Nephron progenitor cell (in vitro differentiated cells): ENCODE data around the gene CABP4.

Experiments used
- DNase-seq: peaks from one replicate; pipeline ENCODE4 v3.0.0; 2021
- H3K27ac Mint-ChIP-seq: 2 replicates; pipeline ENCODE4 v1.8.0; 2021; ENCODE audit warnings: mild to moderate bottlenecking, moderate library complexity, mixed read lengths
- H3K27me3 Mint-ChIP-seq: 2 replicates; pipeline ENCODE4 v1.8.0; 2021; ENCODE audit warnings: mild to moderate bottlenecking, low read depth, mixed read lengths; ENCODE audit not compliant: poor library complexity
- H3K36me3 Mint-ChIP-seq: 2 replicates; pipeline ENCODE4 v1.8.0; 2021; ENCODE audit warnings: low read depth, mixed read lengths
- H3K4me1 Mint-ChIP-seq: 2 replicates; pipeline ENCODE4 v1.8.0; 2021; ENCODE audit warnings: mixed read lengths
- H3K4me3 Mint-ChIP-seq: 2 replicates; pipeline ENCODE4 v1.8.0; 2021; ENCODE audit warnings: mild to moderate bottlenecking, moderate library complexity, mixed read lengths
- H3K9me3 Mint-ChIP-seq: 2 replicates; pipeline ENCODE4 v1.8.0; 2021; ENCODE audit warnings: mild to moderate bottlenecking, moderate library complexity, mixed read lengths
- CTCF ChIP-seq: fragments of 200-600 bp; sonication (generic); IDR thresholded peaks from 2 replicates; pipeline ENCODE4 v1.5.0; 2021; ENCODE audit warnings: antibody characterized with exemption

CABP4 gene

GRCh38 chr11:67500484-67500821 is 45.3 kb downstream of the CABP4 start:
- H3K36me3 Mint-ChIP-seq, result peaks cover 16% of the 10 kb centered on the region
- H3K9me3 Mint-ChIP-seq, result no peaks in the 10 kb centered on the region
- H3K27me3 Mint-ChIP-seq, result peaks cover 3% of the 10 kb centered on the region
- no peak for DNase-seq
- H3K27ac Mint-ChIP-seq, result no peak overlapping the region
- TF ChIP-seq CTCF, result no peak
- H3K4me1 Mint-ChIP-seq, result peaks cover 28% of the 10 kb centered on the region
- no peak overlapping the region for H3K4me3 Mint-ChIP-seq

GRCh38 chr11:67500831-67501715 is 45.9 kb downstream of the CABP4 start:
- no peak overlapping the region for H3K27ac Mint-ChIP-seq

GRCh38 chr11:67501854-67502253 is 46.7 kb downstream of the CABP4 start:
- peaks cover 40% of the 10 kb centered on the region for H3K4me1 Mint-ChIP-seq
- TF ChIP-seq CTCF, result no peak
- no peaks in the 10 kb centered on the region for H3K9me3 Mint-ChIP-seq
- DNase-seq, result no peak
- H3K4me3 Mint-ChIP-seq, result no peak overlapping the region
- no peak overlapping the region for H3K27ac Mint-ChIP-seq
- H3K27me3 Mint-ChIP-seq, result peaks cover 3% of the 10 kb centered on the region
- H3K36me3 Mint-ChIP-seq, result peaks cover 16% of the 10 kb centered on the region

More at GRCh38 chr11:67500831-67501715, 45.9 kb downstream of the CABP4 start:
- H3K4me3 Mint-ChIP-seq, result no peak overlapping the region
- H3K36me3 Mint-ChIP-seq, result peaks cover 16% of the 10 kb centered on the region
- TF ChIP-seq CTCF, result no peak
- H3K4me1 Mint-ChIP-seq, result peaks cover 32% of the 10 kb centered on the region
- no peak for DNase-seq
- H3K27me3 Mint-ChIP-seq, result peaks cover 3% of the 10 kb centered on the region
- H3K9me3 Mint-ChIP-seq, result no peaks in the 10 kb centered on the region

GRCh38 chr11:67502328-67502979 is 47.3 kb downstream of the CABP4 start:
- DNase-seq, result no peak
- H3K9me3 Mint-ChIP-seq, result no peaks in the 10 kb centered on the region
- no peak overlapping the region for H3K27ac Mint-ChIP-seq
- peak overlapping the region; percentile 82 for H3K4me3 Mint-ChIP-seq
- TF ChIP-seq CTCF, result no peak
- H3K36me3 Mint-ChIP-seq, result peaks cover 16% of the 10 kb centered on the region
- H3K4me1 Mint-ChIP-seq, result peaks cover 46% of the 10 kb centered on the region
- H3K27me3 Mint-ChIP-seq, result peaks cover 3% of the 10 kb centered on the region

- peaks cover 3% of the 10 kb centered on the region for H3K27me3 Mint-ChIP-seq
- peak overlapping the region; percentile 82 for H3K4me3 Mint-ChIP-seq
- no peaks in the 10 kb centered on the region for H3K9me3 Mint-ChIP-seq
- TF ChIP-seq CTCF, result no peak
- H3K4me1 Mint-ChIP-seq, result peaks cover 49% of the 10 kb centered on the region
- no peak for DNase-seq
- peaks cover 16% of the 10 kb centered on the region for H3K36me3 Mint-ChIP-seq
- no peak overlapping the region for H3K27ac Mint-ChIP-seq
These were observed 48.2 kb downstream of the CABP4 start for GRCh38 chr11:67503119-67504004.
